AG04449 (cell line): Measurements from ENCODE around the gene PDGFC.

Experiments used
- CTCF ChIA-PET: fragments of 350-600 bp; formaldehyde crosslinking; extraction: SDS; loops from one replicate; lab custom pipeline; 2021; ENCODE audit warnings: antibody characterized with exemption; lab: Yijun Ruan, JAX
- POLR2A ChIA-PET: fragments of 400-600, 350-600 bp; formaldehyde crosslinking; extraction: SDS; loops from one replicate; lab custom pipeline; 2020; ENCODE audit warnings: antibody characterized with exemption, inconsistent platforms; lab: Yijun Ruan, JAX
- DNase-seq: peaks from one replicate; pipeline ENCODE4 v3.0.0-alpha.2; 2010; ENCODE audit warnings: low read depth, low spot score
- H3K4me3 ChIP-seq: 2 replicates; pipeline ENCODE4 v1.5.1; 2011; ENCODE audit warnings: low read depth, mild to moderate bottlenecking, control low read depth, low read length
- TF ChIP-seq, protein P1 (sequence below): IDR thresholded peaks from one replicate; pipeline ENCODE4 v1.5.1; 2011; ENCODE audit warnings: mild to moderate bottlenecking, moderate library complexity, low read length, control low read depth, inconsistent platforms; ENCODE audit not compliant: insufficient read depth; ENCODE audit errors: missing control alignments

Gene PDGFC

DNA sequence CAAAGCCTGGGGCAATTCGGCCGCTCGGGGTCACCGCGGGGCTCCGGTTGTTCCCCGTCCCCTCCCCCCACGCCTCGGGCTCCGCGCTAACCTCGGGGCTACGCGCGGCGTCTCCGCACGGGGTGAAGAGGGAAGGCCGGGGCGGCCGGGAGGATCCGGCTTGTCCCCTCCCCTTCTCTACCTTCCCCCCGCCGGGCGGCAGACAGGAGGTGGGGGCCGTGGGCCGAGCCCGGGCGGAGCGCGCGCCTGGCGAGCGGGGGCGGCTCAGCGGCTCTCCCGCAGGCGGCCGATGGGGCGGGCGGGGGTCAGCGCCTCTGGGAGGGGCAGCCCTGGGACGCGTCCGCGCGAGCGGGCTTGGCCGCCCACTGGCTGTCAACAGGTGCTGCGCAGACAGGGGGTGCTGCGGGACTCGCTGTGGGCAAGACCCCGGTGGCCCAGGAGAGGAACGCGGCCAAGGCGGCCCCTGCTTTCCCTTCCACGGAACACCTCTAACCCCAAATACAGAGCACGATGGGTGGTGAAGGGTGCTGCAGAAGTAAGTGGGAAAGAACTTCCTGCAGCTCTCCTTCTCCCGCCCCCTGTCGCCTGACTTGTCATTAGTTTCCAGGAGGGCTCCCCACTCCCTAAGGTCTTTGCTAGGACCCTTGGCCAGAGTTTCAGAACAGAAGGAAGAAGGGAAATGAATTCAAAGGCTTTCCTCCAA lies at the start of gene PDGFC:
PDGFC (minus strand) TSS at position 124 of the 703 bp plus-strand sequence. CDS start 896 bp downstream, outside the sequence.
- DNase-seq = no peak
- H3K4me3 ChIP-seq = peak within 1 kb of the TSS; percentile 88
- CTCF ChIA-PET = interaction anchor here (0.8 to 7.2 kb wide), 17 partner anchors 10 to 499 kb away, joined by 3 to 64 read pairs (median 4); partner anchors contain the start of gene GLRB
- POLR2A ChIA-PET = interaction anchor here (0.9 to 1.4 kb wide), 2 partner anchors 10 to 74 kb away, joined by 3 to 8 read pairs; no protein-coding TSS in a partner anchor
- TF ChIP-seq, protein P1, sequence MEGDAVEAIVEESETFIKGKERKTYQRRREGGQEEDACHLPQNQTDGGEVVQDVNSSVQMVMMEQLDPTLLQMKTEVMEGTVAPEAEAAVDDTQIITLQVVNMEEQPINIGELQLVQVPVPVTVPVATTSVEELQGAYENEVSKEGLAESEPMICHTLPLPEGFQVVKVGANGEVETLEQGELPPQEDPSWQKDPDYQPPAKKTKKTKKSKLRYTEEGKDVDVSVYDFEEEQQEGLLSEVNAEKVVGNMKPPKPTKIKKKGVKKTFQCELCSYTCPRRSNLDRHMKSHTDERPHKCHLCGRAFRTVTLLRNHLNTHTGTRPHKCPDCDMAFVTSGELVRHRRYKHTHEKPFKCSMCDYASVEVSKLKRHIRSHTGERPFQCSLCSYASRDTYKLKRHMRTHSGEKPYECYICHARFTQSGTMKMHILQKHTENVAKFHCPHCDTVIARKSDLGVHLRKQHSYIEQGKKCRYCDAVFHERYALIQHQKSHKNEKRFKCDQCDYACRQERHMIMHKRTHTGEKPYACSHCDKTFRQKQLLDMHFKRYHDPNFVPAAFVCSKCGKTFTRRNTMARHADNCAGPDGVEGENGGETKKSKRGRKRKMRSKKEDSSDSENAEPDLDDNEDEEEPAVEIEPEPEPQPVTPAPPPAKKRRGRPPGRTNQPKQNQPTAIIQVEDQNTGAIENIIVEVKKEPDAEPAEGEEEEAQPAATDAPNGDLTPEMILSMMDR = peak; percentile 53

DNA sequence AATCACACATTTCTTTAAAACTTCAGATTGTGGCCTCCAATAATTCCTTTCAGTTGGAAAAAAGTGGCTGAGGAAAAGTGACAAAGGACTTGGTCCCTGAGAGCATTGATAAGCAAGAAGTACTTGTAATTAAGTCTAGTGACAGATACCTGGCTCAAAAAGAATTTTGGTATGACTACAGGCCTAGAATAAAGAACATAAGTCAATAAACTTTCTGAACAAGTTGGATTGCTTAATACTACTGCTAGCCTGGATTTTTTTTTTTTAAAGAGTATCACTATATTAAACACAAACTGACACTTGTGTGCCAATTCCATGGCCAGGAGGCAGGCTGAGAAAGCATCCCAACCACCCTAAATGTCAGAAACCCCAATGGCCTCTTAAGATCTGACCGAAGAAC lies 49.3 kb upstream of the PDGFC start:
- DNase-seq = no peak
- CTCF ChIA-PET = interaction anchor here (1.8 kb wide), 1 partner anchor 24 kb away, joined by 10 read pairs; no protein-coding TSS in a partner anchor
- POLR2A ChIA-PET = no interaction called here
- TF ChIP-seq, protein P1 = no peak
- H3K4me3 ChIP-seq = no peak overlapping the region

GRCh38 chr4:157018920-157019490 lies 47.4 kb upstream of the PDGFC start:
- DNase-seq = no peak
- TF ChIP-seq, protein P1 = no peak
- ChIA-PET POLR2A (no interaction called here), CTCF (interaction anchor here (0.8 to 1.8 kb wide), 3 partner anchors 11 to 26 kb away, joined by 3 to 10 read pairs (median 4); no protein-coding TSS in a partner anchor)
- no peak overlapping the region for H3K4me3 ChIP-seq

DNA sequence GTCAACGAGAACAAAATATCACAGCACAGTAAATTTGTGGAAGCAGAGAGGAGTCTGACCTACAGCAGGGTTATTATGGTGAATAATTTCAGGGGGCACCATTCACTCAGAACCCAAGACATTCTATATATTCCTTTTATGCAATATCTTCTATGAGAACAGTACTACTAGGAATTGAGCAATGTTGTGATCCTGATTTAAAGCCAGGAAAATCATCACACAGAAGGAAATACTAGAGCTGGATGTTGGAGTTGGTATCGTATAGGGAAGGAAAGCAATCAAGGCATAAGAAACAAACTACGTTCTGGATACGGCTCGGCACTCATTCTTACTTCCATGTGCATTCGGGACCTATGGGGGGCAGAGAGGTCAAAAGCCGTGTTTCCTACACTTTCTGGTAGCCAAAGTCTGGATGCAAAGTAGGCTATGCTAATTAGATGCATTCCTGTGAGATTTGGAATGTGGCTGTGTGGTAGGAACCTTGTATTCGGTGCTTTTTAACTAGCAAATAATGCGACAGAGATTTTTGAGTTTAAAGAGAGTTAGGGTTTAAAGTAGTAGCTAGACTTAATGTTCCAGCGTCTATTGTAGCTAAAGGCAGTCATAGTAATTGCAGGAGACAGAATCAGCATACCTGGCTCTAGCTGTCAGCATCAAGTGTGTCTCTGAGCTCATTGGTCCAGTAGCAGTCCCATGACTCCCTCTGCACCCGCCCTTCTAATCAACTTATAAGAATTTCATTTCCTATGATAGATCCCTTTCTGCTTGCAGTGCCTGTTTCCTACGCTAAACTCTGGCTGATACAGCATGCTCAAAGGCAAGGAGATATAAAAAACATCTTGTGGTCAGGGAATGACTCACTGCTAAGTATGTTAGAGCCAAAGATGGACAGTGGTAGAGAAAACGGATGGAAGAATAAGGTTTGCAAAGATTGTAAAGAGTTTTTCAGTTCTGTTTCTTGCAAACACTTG lies 43.3 kb upstream of the PDGFC start:
- POLR2A ChIA-PET = no interaction called here
- CTCF ChIA-PET = interaction anchor here (0.9 to 3.1 kb wide), 5 partner anchors 20 to 541 kb away, joined by 3 to 12 read pairs (median 4); no protein-coding TSS in a partner anchor
- H3K4me3 ChIP-seq = no peak overlapping the region
- DNase-seq = peak; percentile 82
- TF ChIP-seq, protein P1 = no peak

GRCh38 chr4:157013656-157014055 lies 42.1 kb upstream of the PDGFC start:
- ChIA-PET POLR2A (interaction anchor here (1.3 kb wide), 1 partner anchor 15 kb away, joined by 4 read pairs; no protein-coding TSS in a partner anchor), CTCF (interaction anchor here (1.4 to 1.6 kb wide), 2 partner anchors 10 to 32 kb away, joined by 4 to 7 read pairs; no protein-coding TSS in a partner anchor)
- TF ChIP-seq, protein P1 = no peak
- no peak overlapping the region for H3K4me3 ChIP-seq
- DNase-seq = no peak
